ENCODE data around the gene ENO4. TPM values are rescaled to one million over a fixed set of nuclear protein-coding genes. Genes with fewer than 3 reads are reported as not detected.

The ENO4 gene
- total RNA-seq, 1 experiment from 2014 or later = not detected

DNA sequence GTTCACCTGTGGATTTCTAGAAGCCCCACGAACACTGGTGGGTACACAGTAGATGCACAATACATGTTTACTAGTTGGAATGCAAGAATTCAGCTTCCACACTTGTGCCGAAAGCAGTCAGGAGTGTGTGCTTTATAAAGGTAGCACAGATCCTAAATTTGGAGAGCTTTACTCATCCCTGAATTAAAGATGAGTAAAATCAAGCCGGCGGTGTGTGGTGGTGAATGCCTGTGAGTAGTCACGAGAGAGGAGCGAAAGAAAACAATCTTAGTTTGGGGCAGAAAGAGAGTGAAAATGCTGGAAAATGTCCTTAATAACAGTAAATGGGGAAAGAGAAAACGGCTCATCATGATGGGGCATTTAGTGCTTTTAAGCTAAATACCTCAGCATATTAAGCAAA lies 13.6 kb upstream of the ENO4 start:
- H3K27me3 Mint-ChIP-seq (ENCODE audit: insufficient read depth, unreplicated experiment) = peaks cover 3% of the 10 kb centered on the region
- DNase-seq = no peak
- TF ChIP-seq, protein P1, sequence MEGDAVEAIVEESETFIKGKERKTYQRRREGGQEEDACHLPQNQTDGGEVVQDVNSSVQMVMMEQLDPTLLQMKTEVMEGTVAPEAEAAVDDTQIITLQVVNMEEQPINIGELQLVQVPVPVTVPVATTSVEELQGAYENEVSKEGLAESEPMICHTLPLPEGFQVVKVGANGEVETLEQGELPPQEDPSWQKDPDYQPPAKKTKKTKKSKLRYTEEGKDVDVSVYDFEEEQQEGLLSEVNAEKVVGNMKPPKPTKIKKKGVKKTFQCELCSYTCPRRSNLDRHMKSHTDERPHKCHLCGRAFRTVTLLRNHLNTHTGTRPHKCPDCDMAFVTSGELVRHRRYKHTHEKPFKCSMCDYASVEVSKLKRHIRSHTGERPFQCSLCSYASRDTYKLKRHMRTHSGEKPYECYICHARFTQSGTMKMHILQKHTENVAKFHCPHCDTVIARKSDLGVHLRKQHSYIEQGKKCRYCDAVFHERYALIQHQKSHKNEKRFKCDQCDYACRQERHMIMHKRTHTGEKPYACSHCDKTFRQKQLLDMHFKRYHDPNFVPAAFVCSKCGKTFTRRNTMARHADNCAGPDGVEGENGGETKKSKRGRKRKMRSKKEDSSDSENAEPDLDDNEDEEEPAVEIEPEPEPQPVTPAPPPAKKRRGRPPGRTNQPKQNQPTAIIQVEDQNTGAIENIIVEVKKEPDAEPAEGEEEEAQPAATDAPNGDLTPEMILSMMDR (IDR thresholded peaks at IDR 0.05; ENCODE audit: insufficient read depth in 1 of 2, low read depth in 1 of 2, low read length in 1 of 2, severe bottlenecking in 1 of 2, unreplicated experiment in 1 of 2) = no peak
- H3K27ac Mint-ChIP-seq (ENCODE audit: unreplicated experiment) = peak overlapping the region; percentile 6
- no TSS peak for BruUV-seq (replicated peaks)
- no peaks in the 10 kb centered on the region for H3K36me3 Mint-ChIP-seq (ENCODE audit: insufficient read depth, unreplicated experiment)
- ChIA-PET CTCF (interaction anchor here (0.6 to 2.6 kb wide), 3 partner anchors 153 to 339 kb away, joined by 3 to 22 read pairs (median 4); no protein-coding TSS in a partner anchor), POLR2A (no interaction called here)
- no peaks in the 10 kb centered on the region for H3K36me3 ChIP-seq (ENCODE audit: control insufficient read depth, insufficient read depth, low read length)
- no peaks in the 10 kb centered on the region for H3K9me3 ChIP-seq
- intact Hi-C loops (cut with micrococcal nuclease; ENCODE audit: unreplicated experiment) = loop anchor here (2.0 kb wide), 2 partner anchors 39 to 339 kb away; no protein-coding TSS in a partner anchor
- no peaks in the 10 kb centered on the region for H3K27me3 ChIP-seq (replicated peaks; ENCODE audit: control insufficient read depth, insufficient read depth, low read length)
- no peak overlapping the region for H3K4me3 Mint-ChIP-seq (ENCODE audit: unreplicated experiment)
- 0 out of 2 replicates have a peak, but pooled peaks cover 15% of the 10 kb centered on the region for H3K4me1 ChIP-seq
- H3K4me3 ChIP-seq (ENCODE audit: low read depth, low read length) = no peak overlapping the region
- no peaks in the 10 kb centered on the region for H3K4me1 Mint-ChIP-seq (ENCODE audit: low read depth, unreplicated experiment)
- H3K9me3 Mint-ChIP-seq (ENCODE audit: unreplicated experiment) = no peaks in the 10 kb centered on the region

DNA sequence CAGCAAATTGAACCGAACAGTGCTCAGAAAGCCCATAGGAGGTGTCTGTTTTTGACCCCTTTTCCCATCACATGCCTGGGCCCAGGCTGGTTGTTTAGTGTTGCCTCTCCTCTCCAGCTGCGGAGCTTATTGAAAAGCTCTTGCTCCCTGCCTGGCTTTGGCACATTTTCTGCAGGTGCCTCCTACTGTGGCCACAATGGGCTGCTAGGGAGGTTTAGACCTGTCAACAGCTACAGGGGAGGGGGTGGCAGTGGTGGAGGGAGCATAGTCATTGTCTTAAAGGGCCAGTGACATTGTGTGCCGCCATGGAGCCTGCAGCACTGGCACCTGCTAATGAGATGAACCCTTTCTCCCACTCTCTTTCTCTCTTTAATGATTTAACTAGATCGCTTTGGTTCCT lies 13.2 kb upstream of the ENO4 start:
- no peaks in the 10 kb centered on the region for H3K36me3 Mint-ChIP-seq (ENCODE audit: insufficient read depth, unreplicated experiment)
- TF ChIP-seq, protein P1 (IDR thresholded peaks at IDR 0.05; ENCODE audit: insufficient read depth in 1 of 2, low read depth in 1 of 2, low read length in 1 of 2, severe bottlenecking in 1 of 2, unreplicated experiment in 1 of 2) = no peak
- H3K27me3 Mint-ChIP-seq (ENCODE audit: insufficient read depth, unreplicated experiment) = peaks cover 3% of the 10 kb centered on the region
- H3K27ac Mint-ChIP-seq (ENCODE audit: unreplicated experiment) = peak overlapping the region; percentile 6
- H3K27me3 ChIP-seq (replicated peaks; ENCODE audit: control insufficient read depth, insufficient read depth, low read length) = no peaks in the 10 kb centered on the region
- no peaks in the 10 kb centered on the region for H3K4me1 Mint-ChIP-seq (ENCODE audit: low read depth, unreplicated experiment)
- H3K4me3 ChIP-seq (ENCODE audit: low read depth, low read length) = no peak overlapping the region
- H3K9me3 ChIP-seq = no peaks in the 10 kb centered on the region
- intact Hi-C loops (cut with micrococcal nuclease; ENCODE audit: unreplicated experiment) = loop anchor here (2.0 kb wide), 2 partner anchors 39 to 339 kb away; no protein-coding TSS in a partner anchor
- H3K9me3 Mint-ChIP-seq (ENCODE audit: unreplicated experiment) = no peaks in the 10 kb centered on the region
- H3K36me3 ChIP-seq (ENCODE audit: control insufficient read depth, insufficient read depth, low read length) = no peaks in the 10 kb centered on the region
- no TSS peak for BruUV-seq (replicated peaks)
- ChIA-PET CTCF (interaction anchor here (0.6 to 2.6 kb wide), 4 partner anchors 154 to 339 kb away, joined by 3 to 22 read pairs (median 11); no protein-coding TSS in a partner anchor), POLR2A (no interaction called here)
- DNase-seq = no peak
- H3K4me3 Mint-ChIP-seq (ENCODE audit: unreplicated experiment) = no peak overlapping the region
- H3K4me1 ChIP-seq = 0 out of 2 replicates have a peak, but pooled peaks cover 15% of the 10 kb centered on the region

DNA sequence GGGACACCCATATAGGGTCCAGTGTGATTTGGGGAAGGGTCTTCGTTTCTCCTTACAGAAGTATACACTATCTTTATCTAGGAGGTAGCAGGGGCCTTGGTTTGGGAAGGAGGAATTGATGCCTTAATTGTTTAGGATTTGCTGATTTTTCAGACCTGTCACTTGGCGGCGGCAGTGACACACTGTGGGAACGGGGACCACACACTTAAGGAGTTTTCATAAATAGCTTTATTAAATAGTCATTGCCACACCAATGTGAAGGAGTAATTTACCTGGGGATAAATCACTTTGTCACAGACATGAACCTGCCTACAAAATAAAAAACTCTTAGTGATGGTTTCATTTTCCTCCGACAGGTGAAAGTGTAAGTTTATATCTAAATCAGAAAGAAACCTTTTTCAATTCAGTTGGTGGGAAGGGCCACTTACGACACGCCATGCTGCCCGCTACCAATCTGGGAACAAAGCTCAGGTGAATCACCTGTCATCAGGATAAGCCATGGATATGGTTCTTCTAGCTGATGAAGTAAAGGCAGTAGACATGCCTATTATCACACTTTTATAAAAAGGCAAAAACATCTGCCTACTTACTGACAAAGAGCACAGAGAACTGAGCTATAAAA lies 12.3 kb upstream of the ENO4 start:
- H3K4me3 Mint-ChIP-seq (ENCODE audit: unreplicated experiment) = no peak overlapping the region
- no peak overlapping the region for H3K27ac Mint-ChIP-seq (ENCODE audit: unreplicated experiment)
- no peaks in the 10 kb centered on the region for H3K9me3 Mint-ChIP-seq (ENCODE audit: unreplicated experiment)
- H3K27me3 Mint-ChIP-seq (ENCODE audit: insufficient read depth, unreplicated experiment) = no peaks in the 10 kb centered on the region
- ChIA-PET POLR2A (no interaction called here), CTCF (interaction anchor here (0.7 to 2.6 kb wide), 6 partner anchors 10 to 338 kb away, joined by 3 to 22 read pairs (median 4); no protein-coding TSS in a partner anchor)
- Histone ChIP-seq H3K36me3 (ENCODE audit: control insufficient read depth, insufficient read depth, low read length) (no peaks in the 10 kb centered on the region), H3K9me3 (no peaks in the 10 kb centered on the region), H3K4me3 (ENCODE audit: low read depth, low read length) (no peak overlapping the region), H3K4me1 (0 out of 2 replicates have a peak, but pooled peaks cover 15% of the 10 kb centered on the region), H3K27me3 (replicated peaks; ENCODE audit: control insufficient read depth, insufficient read depth, low read length) (no peaks in the 10 kb centered on the region)
- TF ChIP-seq, protein P1 (IDR thresholded peaks at IDR 0.05; ENCODE audit: insufficient read depth in 1 of 2, low read depth in 1 of 2, low read length in 1 of 2, severe bottlenecking in 1 of 2, unreplicated experiment in 1 of 2) = peak in 1 of 2 experiments; percentile 26
- no peaks in the 10 kb centered on the region for H3K36me3 Mint-ChIP-seq (ENCODE audit: insufficient read depth, unreplicated experiment)
- DNase-seq = no peak
- H3K4me1 Mint-ChIP-seq (ENCODE audit: low read depth, unreplicated experiment) = no peaks in the 10 kb centered on the region
- no TSS peak for BruUV-seq (replicated peaks)
- intact Hi-C loops (cut with micrococcal nuclease; ENCODE audit: unreplicated experiment) = loop anchor here (1.0 to 2.0 kb wide), 4 partner anchors 40 to 338 kb away; no protein-coding TSS in a partner anchor
